Ramos (cell line): ENCODE data around the gene VKORC1L1.
"Not testable (repeated sequence)": the region's sequence is repeated elsewhere in the genome, so short reads cannot be mapped to it uniquely, and the experiment has no call there.

Source experiments
- in situ Hi-C: fragments of 300-500 bp; cut with MboI; formaldehyde crosslinking; loops from one replicate; pipeline ENCODE4 v1.14.3; 2022; ENCODE audit warnings: low sequenced_read_pairs; ENCODE audit not compliant: unreplicated experiment

The VKORC1L1 gene

DNA sequence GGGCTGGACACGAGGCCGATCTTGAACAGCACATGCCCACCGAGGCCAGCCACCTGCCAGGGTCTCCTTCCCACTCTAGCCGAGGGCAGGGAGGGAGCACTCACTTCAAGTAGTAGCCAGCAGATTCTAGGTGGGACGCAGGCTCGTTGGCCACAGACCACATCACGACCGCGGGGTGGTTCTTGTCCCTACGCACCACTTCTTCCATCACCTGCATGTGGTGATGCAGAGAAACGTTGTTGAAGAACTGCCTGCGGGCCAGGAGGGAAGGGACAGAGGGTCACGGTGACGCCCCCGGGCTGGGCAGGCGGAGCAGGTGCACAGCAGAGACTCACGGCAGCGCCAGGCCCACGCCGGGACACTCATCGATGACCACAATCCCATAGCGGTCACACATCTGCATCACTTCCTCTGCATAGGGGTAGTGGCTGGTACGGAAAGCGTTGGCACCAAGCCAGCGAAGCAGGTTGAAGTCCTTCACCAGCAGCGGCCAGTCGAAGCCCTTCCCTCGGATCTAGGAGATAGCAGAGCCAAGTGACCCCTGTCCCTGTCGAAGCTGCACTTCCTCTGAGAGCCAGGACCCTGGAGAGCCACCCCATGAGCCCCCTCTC lies 101.4 kb downstream of the VKORC1L1 start:
- in situ Hi-C loops, result no loop called here

DNA sequence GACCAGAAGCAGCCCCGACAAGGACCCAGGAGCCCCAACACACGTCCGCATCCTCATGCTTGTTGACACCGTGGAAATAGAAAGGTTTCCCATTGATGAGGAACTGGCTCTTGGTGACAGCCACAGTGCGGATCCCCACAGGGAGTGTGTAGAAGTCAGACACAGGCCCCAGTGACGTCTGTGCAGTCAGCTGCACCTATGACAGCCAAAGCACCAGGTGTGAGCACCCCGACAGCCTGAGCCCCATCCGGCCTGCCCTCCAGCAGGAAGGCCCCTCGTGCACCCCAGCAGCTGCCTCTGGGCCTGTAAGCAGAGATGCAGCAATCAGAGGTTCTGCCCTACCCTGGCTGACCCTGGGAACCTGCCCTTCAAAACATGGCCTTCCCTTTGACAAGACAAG lies 102.0 kb downstream of the VKORC1L1 start:
- in situ Hi-C loops, result no loop called here

DNA sequence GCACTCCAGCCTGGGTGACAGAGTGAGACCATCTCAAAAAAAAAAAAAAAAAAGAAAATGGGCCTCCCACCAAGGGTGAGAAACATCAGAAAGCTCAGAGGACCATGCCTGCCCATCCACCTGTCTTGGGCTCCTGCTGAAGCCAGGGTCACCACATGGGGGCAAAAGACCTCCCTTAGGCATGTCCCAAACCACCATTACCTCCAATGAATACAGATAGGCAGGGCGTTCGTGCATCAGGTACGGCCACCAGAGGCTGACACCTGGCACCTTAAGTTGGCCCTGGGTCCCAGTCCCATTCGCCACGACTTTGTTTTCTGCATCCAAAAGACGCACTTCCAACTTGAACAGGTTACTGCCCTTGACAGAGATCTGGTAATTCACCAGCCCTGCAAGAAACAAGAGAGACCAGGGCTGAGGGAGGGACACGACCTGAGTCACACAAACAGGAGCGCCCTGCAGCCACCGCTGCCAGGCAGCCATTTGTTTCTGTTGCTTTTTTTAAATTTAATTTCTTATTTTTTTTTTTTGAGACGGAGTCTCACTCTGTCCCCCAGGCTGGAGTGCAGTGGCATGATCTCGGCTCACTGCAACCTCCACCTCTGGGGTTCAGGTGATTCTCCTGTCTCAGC lies 103.1 kb downstream of the VKORC1L1 start:
- in situ Hi-C loops, result no loop called here

DNA sequence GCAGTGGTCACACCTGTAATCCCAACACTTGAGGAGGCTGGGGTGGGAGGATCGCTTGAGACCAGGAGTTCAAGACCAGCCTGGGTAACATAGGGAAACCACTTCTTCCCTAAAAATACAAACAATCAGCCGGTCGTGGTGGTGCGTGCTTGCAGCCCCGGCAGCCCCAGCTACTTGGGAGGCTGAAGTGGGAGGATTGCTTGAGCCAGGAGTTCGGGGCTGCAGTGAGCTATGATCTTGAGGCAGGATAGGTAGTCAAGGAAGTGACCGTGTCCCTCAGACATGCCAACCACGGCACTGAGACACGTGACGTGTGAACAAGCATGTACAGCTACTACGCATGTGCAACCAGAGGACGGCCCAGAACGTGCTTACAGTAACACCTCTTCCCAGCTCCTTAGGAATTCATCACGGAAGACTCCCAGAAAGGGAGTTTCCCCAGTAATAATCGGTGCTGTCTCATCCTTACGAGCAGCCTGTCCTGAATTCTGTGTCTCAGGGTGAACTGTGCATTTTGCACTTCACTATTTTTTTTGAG lies 103.9 kb downstream of the VKORC1L1 start:
- in situ Hi-C loops, result no loop called here

DNA sequence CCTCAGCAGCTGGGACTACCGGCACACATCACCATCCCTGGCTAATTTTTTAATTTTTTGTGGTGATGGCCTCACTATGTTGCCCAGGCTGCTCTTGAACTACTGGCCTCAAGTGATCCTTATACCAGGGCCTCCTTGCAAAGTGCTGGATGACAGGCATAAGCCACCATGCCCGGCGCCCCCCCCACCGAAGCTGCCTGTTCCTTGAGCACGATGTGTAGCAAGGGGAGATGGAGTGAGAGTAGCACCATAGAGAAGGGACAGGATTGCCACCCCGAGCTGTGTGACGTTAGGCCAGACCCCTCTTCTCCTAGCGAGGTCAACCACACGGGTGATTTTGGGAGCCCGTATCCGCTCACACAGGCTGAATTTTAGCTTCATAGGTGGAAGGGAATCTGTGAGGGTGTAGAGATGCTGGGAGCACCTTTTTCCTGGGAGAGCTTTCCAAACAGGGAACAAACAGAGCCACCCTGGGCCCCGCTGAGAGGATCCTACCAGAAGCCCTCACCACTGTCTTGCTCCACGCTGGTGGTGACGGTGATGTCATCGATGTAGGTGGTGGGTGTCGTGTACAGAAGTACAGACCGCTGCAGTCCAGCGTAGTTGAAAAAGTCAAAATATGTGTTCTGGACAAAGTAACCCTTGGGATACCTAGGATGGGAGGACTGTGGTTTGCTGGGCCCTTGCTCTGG lies 106.2 kb downstream of the VKORC1L1 start:
- in situ Hi-C loops, result no loop called here

DNA sequence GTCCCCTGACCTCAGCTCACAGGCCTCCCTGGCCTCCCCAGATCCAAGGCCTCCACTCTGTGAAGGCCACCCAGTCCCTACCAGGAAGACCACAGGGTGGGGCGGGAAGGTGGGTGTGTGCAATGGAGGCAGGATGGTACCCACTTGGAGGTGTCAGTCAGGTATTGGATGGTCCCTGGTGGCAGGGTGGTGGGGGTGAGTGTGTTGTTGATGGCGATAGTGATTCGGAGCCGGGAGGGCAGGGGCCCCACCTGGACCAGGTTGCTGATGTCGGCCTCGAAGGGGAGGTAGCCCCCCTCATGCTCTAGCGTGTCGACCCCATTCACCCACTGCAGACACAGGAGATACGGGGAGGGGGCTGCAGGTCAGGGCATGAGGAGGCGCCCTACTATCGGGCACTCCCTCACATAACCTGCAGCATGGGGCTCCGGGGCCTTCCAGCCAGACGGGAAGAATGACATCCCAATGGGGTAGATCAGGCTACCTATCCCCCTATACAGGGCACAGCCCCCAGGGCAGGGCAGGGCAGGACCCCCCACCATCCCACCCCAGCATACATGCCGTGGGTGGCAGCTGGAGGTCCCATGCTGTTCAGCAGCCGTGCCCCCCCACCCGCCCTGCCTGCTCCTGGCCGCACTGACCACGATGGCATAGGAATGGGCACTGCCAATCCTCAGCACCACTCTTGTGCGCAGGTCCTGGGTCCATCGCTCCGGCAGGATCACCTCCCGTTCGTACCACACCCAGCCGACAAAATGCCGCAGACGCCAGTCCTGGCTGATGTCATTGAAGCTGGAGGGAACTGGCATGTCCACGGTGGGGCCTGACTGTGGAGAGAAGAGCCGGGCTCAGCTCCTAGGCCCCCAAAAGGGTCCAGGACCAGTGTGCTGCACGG lies 107.0 kb downstream of the VKORC1L1 start:
- in situ Hi-C loops, result no loop called here

DNA sequence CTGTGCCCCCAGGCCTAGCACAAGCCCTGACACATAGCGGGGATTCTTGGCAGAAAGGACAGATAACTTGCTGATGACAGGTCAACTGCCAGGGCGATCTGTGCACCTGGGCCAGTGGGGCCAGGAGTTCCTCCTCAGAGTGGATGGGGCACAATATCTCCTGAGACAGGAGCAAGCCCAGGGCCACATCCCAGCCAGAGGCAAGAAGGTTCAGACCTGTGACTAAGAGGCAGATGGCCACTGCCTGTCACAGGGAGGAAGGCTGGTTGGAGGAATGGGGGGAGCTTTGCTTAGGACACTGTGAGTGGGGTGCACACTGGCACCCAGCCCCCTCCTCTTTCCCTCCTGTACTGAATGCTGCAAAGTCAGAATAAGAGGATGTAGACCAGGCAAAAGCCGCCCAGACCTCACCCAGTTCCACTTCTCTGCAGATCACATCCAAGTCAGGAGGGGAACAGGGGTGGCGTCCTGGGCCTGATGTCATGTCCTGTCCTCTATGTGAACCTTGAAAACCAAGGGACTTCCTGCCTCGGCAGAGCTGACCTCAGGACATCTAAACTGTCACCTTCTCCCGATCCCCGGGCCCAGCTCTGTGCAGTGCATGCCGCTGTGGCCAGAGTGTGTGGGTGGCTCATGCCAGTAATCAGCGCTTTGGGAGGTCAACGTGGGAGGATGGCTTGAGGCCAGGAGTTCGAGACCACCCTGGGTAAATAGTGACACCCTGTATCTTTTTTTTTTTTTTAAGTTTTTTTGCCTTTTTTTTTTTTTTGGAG lies 107.8 kb downstream of the VKORC1L1 start:
- in situ Hi-C loops, result no loop called here

DNA sequence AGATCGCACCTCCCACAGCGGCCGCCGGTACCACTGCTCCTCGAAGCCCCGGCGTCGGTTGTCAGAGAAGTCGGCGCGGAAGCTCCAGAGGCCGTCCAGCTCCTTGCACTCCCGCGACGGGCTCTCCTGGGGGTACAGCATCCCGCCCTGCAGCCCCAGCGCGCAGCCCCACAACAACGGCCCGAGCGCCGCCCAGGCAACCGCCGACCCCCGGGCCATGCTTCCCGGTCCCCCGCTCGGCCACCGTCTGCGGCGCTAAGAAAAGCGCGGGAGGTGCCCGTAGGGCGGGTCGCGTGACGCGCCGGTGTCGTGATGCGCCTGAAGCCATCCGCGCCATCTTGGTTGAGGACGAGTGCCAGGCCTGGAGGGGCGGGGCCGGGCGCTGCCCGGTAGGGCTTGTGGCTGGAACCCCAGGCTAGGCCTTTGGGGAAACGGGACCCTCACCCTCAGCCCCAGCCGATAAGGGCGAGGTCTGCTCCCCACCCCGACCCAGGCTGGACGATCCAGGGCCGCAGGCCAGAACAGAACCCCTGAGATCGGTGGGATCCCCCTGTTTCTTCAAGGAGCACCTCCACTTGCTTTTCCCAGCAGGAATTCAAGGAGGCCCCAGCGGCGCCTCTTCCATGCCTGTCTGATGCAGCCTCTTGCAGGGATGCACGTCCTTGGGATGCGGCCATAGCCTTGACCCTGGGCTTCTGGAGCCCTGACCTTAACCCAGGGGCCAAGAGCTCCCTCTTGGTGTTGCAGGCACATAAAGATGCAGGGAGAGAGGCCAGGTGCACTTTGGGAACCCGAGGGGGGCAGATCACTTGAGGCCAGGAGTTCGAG lies 109.3 kb downstream of the VKORC1L1 start, which contains the start of gene GUSB:
TSS of gene GUSB (minus strand) at position 249 of the 828 bp plus-strand sequence. CDS start at position 219, 30 bp downstream.
- in situ Hi-C loops, result no loop called here

DNA sequence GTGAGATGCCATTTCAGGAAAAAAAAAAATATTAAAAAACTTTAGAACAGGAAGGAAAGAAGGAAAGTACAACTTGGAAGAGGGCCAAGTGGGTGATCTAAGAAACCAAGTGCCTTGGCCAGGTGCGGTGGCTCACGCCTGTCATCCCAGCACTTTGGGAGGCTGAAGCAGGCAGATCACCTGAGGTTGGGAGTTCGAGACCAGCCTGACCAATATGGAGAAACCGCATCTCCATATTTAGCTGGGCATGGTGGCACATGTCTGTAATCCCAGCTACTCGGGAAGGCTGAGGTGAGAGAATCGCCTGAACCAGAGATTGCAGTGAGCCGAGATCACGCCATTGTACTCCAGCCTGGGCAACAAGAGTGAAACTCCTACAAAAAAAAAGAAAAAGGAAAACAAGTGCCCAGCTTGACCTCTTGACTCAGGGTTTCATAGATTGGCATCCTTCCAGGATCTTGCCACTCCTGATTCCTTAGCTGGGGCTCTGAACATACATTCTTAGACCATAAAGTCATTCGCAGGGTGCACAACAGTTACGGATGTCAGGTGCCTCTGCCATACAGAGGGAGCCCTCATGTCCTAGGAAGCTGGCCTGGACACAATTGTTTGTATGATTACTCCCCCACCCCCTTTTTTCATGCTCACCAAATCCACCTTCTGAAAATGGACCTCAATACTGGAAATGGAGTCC lies 111.2 kb downstream of the VKORC1L1 start:
- in situ Hi-C loops, result no loop called here

DNA sequence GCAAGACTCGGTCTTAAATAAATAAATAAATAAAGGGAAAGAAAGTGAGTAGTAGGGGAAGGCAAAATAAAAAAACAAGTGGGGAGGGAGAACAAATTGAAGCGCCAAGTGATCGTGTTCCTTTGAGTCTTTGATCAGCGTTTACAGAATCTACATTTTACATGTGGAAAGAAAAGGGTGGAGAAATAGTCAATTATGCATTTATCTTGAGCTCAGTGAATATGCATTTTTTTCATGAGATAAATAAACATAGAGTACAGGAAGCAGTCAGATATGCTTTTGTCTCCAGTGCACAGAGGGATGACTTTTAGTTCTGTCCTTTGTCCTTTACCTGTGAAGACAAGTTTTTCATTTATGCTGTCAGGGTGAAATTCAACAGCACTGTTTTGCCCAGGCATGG lies 115.2 kb downstream of the VKORC1L1 start:
- in situ Hi-C loops, result no loop called here

DNA sequence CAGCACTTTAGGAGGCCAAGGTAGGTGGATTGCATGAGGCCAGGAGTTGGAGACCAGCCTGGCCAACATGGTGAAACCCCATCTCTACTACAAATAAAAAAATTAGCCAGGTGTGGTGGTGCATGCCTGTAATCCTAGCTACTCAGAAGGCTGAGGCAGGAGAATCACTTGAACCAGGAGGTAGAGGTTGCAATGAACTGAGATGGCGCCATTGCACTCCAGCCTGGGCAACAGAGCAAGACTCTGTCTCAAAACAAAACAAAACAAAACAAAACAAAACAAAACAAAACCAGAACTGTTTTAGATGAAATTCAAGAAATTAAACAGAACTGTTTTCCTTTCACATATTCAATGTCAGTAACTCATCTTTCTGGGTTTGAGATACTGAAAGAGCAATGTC lies 115.6 kb downstream of the VKORC1L1 start:
- in situ Hi-C loops, result not testable (repeated sequence)

DNA sequence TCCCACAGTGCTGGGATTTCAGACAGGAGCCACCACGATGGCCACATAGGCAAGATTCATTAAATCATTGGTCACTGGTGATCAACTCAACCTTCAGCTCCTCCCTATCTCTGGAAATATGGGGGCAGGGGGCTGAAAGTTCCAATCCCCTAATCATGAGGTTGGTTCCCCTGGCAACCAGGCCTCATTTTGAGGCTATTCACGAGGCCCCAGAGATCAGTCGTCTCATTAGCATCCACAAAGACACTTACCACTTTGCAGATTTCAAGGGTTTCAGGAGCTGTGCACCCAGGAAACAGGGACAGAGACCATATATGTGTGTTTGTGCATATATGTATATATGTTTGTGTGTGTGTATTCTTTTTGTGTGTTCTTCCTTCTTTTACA lies 116.8 kb downstream of the VKORC1L1 start:
- in situ Hi-C loops, result no loop called here

DNA sequence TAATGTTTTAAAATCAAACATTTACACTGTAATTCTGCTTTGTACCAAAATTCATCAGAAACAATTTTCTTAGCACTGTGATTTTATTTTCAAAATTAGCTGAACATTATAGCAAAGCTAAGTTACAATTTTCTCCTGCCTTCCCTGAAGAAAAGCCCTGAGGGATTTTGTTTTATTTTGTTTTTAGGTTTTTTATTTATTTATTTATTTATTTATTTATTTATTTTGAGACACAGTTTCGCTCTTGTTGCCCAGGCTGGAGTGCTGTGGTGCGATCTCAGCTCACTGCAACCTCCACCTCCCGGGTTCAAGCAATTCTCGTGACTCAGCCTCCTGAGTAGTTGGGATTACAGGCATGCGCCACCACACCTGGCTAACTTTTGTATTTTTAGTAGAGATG lies 119.0 kb downstream of the VKORC1L1 start:
- in situ Hi-C loops, result not testable (repeated sequence)

DNA sequence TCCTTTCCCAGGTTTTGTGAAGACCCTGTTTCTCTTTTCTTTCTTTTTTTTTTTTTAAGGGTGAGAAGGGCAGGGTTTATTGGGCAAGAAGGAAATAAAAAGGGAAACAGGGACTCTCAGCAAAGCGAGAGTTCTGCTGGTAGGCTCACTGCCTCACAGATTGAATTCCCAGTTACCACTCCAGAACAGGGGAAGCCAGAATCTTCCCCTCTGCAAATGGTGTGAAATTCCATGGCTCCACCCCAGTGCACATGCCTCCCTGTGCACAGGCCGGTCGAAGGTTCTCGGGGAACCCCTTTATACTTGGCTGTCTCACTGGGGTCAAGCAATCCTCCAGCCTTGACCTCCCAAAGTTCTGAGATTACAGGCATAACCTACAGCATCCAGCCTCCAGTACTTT lies 119.7 kb downstream of the VKORC1L1 start:
- in situ Hi-C loops, result no loop called here

DNA sequence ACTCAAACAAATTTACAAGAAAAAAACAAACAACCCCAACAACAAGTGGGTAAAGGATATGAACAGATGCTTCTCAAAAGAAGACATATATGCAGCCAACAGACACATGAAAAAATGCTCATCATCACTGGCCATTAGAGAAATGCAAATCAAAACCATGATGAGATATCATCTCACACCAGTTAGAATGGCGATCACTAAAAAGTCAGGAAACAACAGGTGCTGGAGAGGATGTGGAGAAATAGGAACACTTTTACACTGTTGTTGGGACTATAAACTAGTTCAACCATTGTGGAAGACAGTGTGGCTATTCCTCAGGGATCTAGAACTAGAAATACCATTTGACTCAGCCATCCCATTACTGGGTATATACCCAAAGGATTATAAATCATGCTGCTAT lies 122.1 kb downstream of the VKORC1L1 start:
- in situ Hi-C loops, result not testable (repeated sequence)

DNA sequence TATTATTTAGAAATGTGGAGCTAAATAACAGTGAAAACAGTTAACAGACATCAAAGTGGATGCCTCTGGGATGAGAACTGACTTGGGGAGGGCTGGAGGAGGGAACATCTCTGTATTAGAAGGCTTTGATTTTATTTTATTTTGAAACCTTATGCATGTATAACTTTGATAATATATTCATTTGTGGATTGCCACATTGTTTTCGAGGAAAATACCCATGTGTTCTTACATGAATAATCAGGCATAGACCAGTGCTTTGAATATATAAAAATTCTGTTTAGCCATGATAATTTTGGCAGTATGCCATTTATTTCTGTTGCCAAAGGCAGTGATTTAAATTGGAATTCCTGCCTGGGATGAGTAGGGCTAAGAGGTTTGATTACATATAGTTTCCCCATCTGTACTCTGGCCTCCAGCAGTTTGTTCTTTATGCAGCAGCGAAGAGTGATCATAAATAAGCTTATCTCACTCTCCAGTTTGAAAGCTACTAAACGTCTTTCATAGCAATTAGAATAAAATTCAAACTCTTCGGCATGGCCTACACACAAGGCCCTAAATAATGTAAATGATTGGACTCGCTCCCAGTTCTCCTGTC lies 128.0 kb downstream of the VKORC1L1 start:
- in situ Hi-C loops, result not testable (repeated sequence)

DNA sequence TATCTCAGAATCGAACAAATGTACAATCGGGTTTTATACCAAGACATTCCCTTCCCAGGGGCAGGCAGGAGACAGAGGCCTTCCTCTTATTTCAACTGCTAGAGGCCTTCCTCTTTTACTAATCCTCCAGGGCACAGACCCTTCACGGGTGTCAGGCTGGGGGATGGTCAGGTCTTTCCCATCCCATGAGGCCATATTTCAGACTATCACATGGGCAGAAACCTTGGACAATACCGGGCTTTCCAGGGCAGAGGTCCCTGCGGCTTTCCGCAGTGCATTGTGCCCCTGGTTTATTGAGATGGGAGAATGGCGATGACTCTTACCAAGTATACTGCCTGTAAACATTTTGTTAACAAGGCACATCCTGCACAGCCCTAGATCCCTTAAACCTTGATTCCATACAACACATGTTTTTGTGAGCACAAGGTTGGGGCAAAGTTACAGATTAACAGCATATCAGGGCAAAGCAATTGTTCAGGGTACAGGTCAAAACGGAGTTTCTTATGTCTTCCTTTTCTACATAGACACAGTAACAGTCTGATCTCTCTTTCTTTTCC lies 132.3 kb downstream of the VKORC1L1 start:
- in situ Hi-C loops, result not testable (repeated sequence)

DNA sequence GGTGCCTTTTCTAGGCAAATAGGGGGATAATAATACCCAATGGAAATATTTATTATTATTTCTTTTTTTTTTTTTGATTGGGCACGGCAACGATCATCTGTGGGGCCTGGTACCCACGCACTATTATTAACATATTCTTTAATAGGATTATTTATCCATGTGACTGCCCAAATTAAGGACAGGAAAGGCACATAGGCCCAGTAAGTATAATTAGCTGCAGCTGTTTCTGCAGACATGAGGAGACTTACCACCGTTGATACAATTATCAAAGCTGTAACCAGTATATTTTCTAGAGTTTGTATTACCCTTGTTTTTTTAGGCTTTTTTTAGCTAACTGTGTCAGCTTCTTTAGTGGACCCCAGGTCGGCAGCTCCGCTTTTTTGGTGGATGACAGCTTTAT lies 134.4 kb downstream of the VKORC1L1 start:
- in situ Hi-C loops, result no loop called here
